Stimulated activated CD8-positive, alpha-beta memory T cell treated with anti-CD3 and anti-CD28 coated beads, Interleukin-4, amount 100 ng/mL, for 24 hours (primary cell): ENCODE data around the gene DNASE1L1.

ENCODE experiments used
- DNase-seq: peaks from one replicate; pipeline ENCODE4 v3.0.0-alpha.2; 2020; ENCODE audit warnings: low read depth

DNASE1L1 gene

GRCh38 chrX:154382483-154383069, 26.5 kb downstream of the DNASE1L1 start:
- no peak for DNase-seq

GRCh38 chrX:154381271-154381670, 27.8 kb downstream of the DNASE1L1 start:
- no peak for DNase-seq

- DNase-seq, result no peak
Measured at GRCh38 chrX:154380787-154381186, 28.3 kb downstream of the DNASE1L1 start.

- DNase-seq, result no peak
Measured at GRCh38 chrX:154380153-154380552, 28.9 kb downstream of the DNASE1L1 start.

GRCh38 chrX:154379569-154379951, 29.5 kb downstream of the DNASE1L1 start:
- DNase-seq, result no peak

GRCh38 chrX:154378799-154379568, 30.1 kb downstream of the DNASE1L1 start, which contains the start of gene EMD:
EMD (plus strand) TSS chrX:154379295; CDS start chrX:154379485, 190 bp downstream.
- peak; percentile 92 for DNase-seq

GRCh38 chrX:154378059-154378798, 30.8 kb downstream of the DNASE1L1 start:
- DNase-seq, result no peak

GRCh38 chrX:154376774-154377173, 32.3 kb downstream of the DNASE1L1 start:
- no peak for DNase-seq

- DNase-seq, result no peak
Measured at GRCh38 chrX:154375156-154375504, 33.9 kb downstream of the DNASE1L1 start.

- no peak for DNase-seq
Measured at GRCh38 chrX:154374313-154375155, 34.5 kb downstream of the DNASE1L1 start, which contains the start of gene FLNA. FLNA (minus strand) TSS chrX:154374634; CDS start chrX:154371245, 3,389 bp downstream.

- no peak for DNase-seq
Measured at GRCh38 chrX:154373340-154374306, 35.4 kb downstream of the DNASE1L1 start.

- DNase-seq, result no peak
Measured at GRCh38 chrX:154372612-154373022, 36.4 kb downstream of the DNASE1L1 start.

- DNase-seq, result no peak
Measured at GRCh38 chrX:154371789-154372300, 37.2 kb downstream of the DNASE1L1 start.

- DNase-seq, result peak; percentile 86
Measured at GRCh38 chrX:154371017-154371788, 37.9 kb downstream of the DNASE1L1 start.

GRCh38 chrX:154370300-154371016, 38.6 kb downstream of the DNASE1L1 start:
- no peak for DNase-seq

GRCh38 chrX:154369449-154370299, 39.4 kb downstream of the DNASE1L1 start:
- DNase-seq, result peak; percentile 67

- DNase-seq, result peak; percentile 93
Measured at GRCh38 chrX:154368630-154369448, 40.2 kb downstream of the DNASE1L1 start.
